ENCODE data around the gene CLN5. TPM values are rescaled to one million over a fixed set of nuclear protein-coding genes. Genes with fewer than 3 reads are reported as not detected.

Gene CLN5
- total RNA-seq, 1 donor from 2014 or later, result 41.8 TPM

GRCh38 chr13:77033717-77034302 is 41.9 kb downstream of the CLN5 start:
- no peak for TF ChIP-seq CTCF (IDR thresholded peaks at IDR 0.05)
- Histone ChIP-seq H3K27me3 (no peaks in the 10 kb centered on the region), H3K36me3 (no peaks in the 10 kb centered on the region), H3K4me1 (no peaks in the 10 kb centered on the region), H3K9me3 (no peaks in the 10 kb centered on the region), H3K4me3 (no peak overlapping the region), H3K27ac (no peak overlapping the region)
- intact Hi-C loops (cut with DNase I), result no loop called here
- no peak for DNase-seq
- no peak for ATAC-seq

GRCh38 chr13:77034881-77035280 is 43.0 kb downstream of the CLN5 start:
- no peak for ATAC-seq
- TF ChIP-seq CTCF (IDR thresholded peaks at IDR 0.05), result no peak

GRCh38 chr13:77036279-77036678 is 44.4 kb downstream of the CLN5 start:
- intact Hi-C loops (cut with DNase I), result no loop called here
- no peak overlapping the region for H3K27ac ChIP-seq
- no peak for DNase-seq
- no peak for ATAC-seq
- H3K27me3 ChIP-seq, result no peaks in the 10 kb centered on the region
- no peak overlapping the region for H3K4me3 ChIP-seq
- no peaks in the 10 kb centered on the region for H3K9me3 ChIP-seq
- no peaks in the 10 kb centered on the region for H3K36me3 ChIP-seq
- H3K4me1 ChIP-seq, result no peaks in the 10 kb centered on the region
- no peak for TF ChIP-seq CTCF (IDR thresholded peaks at IDR 0.05)

More at GRCh38 chr13:77034881-77035280, 43.0 kb downstream of the CLN5 start:
- H3K27ac ChIP-seq, result no peak overlapping the region
- H3K9me3 ChIP-seq, result no peaks in the 10 kb centered on the region
- intact Hi-C loops (cut with DNase I), result no loop called here
- no peaks in the 10 kb centered on the region for H3K36me3 ChIP-seq
- no peak overlapping the region for H3K4me3 ChIP-seq
- no peaks in the 10 kb centered on the region for H3K4me1 ChIP-seq
- no peaks in the 10 kb centered on the region for H3K27me3 ChIP-seq
- no peak for DNase-seq

- Histone ChIP-seq H3K36me3 (no peaks in the 10 kb centered on the region), H3K4me1 (no peaks in the 10 kb centered on the region), H3K27me3 (no peaks in the 10 kb centered on the region), H3K27ac (no peak overlapping the region), H3K4me3 (no peak overlapping the region), H3K9me3 (no peaks in the 10 kb centered on the region)
- DNase-seq (no peak), ATAC-seq (no peak)
- no peak for TF ChIP-seq CTCF (IDR thresholded peaks at IDR 0.05)
- intact Hi-C loops (cut with DNase I), result no loop called here
These were observed 47.1 kb downstream of the CLN5 start for GRCh38 chr13:77038907-77039480.

- intact Hi-C loops (cut with DNase I), result no loop called here
- Histone ChIP-seq H3K4me3 (no peak overlapping the region), H3K27ac (no peak overlapping the region), H3K27me3 (no peaks in the 10 kb centered on the region), H3K9me3 (no peaks in the 10 kb centered on the region), H3K4me1 (no peaks in the 10 kb centered on the region), H3K36me3 (peaks cover 8% of the 10 kb centered on the region)
- no peak for ATAC-seq
- no peak for TF ChIP-seq CTCF (IDR thresholded peaks at IDR 0.05)
- DNase-seq, result no peak
These were observed 48.2 kb downstream of the CLN5 start for GRCh38 chr13:77040076-77040475.
